GM12892 (cell line): ENCODE results near the gene MRPS11.
A peak's percentile ranks its signal among the peaks of the same experiment; 100 is the strongest.

Source experiments
- DNase-seq: peaks from one replicate; pipeline ENCODE4 v3.0.0; 2011; ENCODE audit not compliant: insufficient read length
- FAIRE-seq: peaks from 2 replicates; lab custom pipeline; 2011; peaks lifted over from hg19 to GRCh38; lab: Jason Lieb, UNC
- POLR2A ChIP-seq: IDR thresholded peaks from 2 replicates; pipeline ENCODE4 v1.6.1; 2011; ENCODE audit warnings: low read depth, low read length, control low read depth
- POLR2AphosphoS5 ChIP-seq: IDR thresholded peaks from 2 replicates; pipeline ENCODE4 v1.6.1; 2011; ENCODE audit warnings: low read depth, low read length, control low read depth
- TAF1 ChIP-seq: IDR thresholded peaks from 2 replicates; pipeline ENCODE4 v1.6.1; 2011; ENCODE audit warnings: low read depth, mild to moderate bottlenecking, control low read depth, low read length, borderline replicate concordance

Gene MRPS11

GRCh38 chr15:88440021-88440420 is 27.5 kb upstream of the MRPS11 start:
- no peak for FAIRE-seq
- DNase-seq = no peak
- TF ChIP-seq POLR2AphosphoS5 (no peak), POLR2A (no peak), TAF1 (no peak)

- DNase-seq = no peak
- FAIRE-seq = no peak
- TF ChIP-seq POLR2A = no peak
- TF ChIP-seq TAF1 = no peak
- TF ChIP-seq POLR2AphosphoS5 = no peak
Observed at GRCh38 chr15:88441076-88441730, 26.3 kb upstream of the MRPS11 start.

- no peak for TF ChIP-seq TAF1
- no peak for TF ChIP-seq POLR2A
- TF ChIP-seq POLR2AphosphoS5 = no peak
- DNase-seq = no peak
- FAIRE-seq = no peak
Observed at GRCh38 chr15:88447206-88447605, 20.3 kb upstream of the MRPS11 start.

- TF ChIP-seq POLR2AphosphoS5 = no peak
- TF ChIP-seq POLR2A = no peak
- TF ChIP-seq TAF1 = no peak
- DNase-seq (no peak), FAIRE-seq (no peak)
Observed at GRCh38 chr15:88447741-88448140, 19.8 kb upstream of the MRPS11 start.

GRCh38 chr15:88448991-88449461 is 18.5 kb upstream of the MRPS11 start:
- TF ChIP-seq POLR2AphosphoS5 (no peak), POLR2A (no peak), TAF1 (no peak)
- DNase-seq = no peak
- FAIRE-seq = no peak

- TF ChIP-seq TAF1 (no peak), POLR2A (no peak), POLR2AphosphoS5 (no peak)
- DNase-seq (no peak), FAIRE-seq (no peak)
Observed at GRCh38 chr15:88449581-88449980, 17.9 kb upstream of the MRPS11 start.

GRCh38 chr15:88450125-88450798 is 17.2 kb upstream of the MRPS11 start:
- TF ChIP-seq POLR2A (no peak), TAF1 (no peak), POLR2AphosphoS5 (no peak)
- FAIRE-seq (no peak), DNase-seq (peak; percentile 49)

- FAIRE-seq = no peak
- no peak for DNase-seq
- TF ChIP-seq TAF1 = no peak
- TF ChIP-seq POLR2A = no peak
- no peak for TF ChIP-seq POLR2AphosphoS5
Observed at GRCh38 chr15:88453651-88454050, 13.9 kb upstream of the MRPS11 start.

- FAIRE-seq = no peak
- DNase-seq = no peak
- TF ChIP-seq POLR2A (no peak), TAF1 (no peak), POLR2AphosphoS5 (no peak)
Observed at GRCh38 chr15:88454236-88454635, 13.3 kb upstream of the MRPS11 start.

GRCh38 chr15:88454867-88455810 is 12.4 kb upstream of the MRPS11 start:
- no peak for TF ChIP-seq POLR2A
- DNase-seq (no peak), FAIRE-seq (no peak)

- no peak for DNase-seq
- FAIRE-seq = no peak
- TF ChIP-seq TAF1 (no peak), POLR2AphosphoS5 (no peak)
Observed at GRCh38 chr15:88456733-88457132, 10.8 kb upstream of the MRPS11 start.
